ENCODE results near the gene EIF4H.

Gene EIF4H

GRCh38 chr7:74220229-74220628 lies 46.1 kb downstream of the EIF4H start:
- Histone ChIP-seq H4K20me1 (ENCODE audit: insufficient read depth, low read length) (no peaks in the 10 kb centered on the region), H3K27me3 (ENCODE audit: insufficient read depth, low read length) (no peaks in the 10 kb centered on the region), H3F3A (ENCODE audit: insufficient read depth, low read length) (no peaks in the 10 kb centered on the region), H3K9me2 (ENCODE audit: low read depth, low read length) (no peaks in the 10 kb centered on the region), H3K79me2 (ENCODE audit: insufficient read depth, low read length) (no peaks in the 10 kb centered on the region), H2AFZ (ENCODE audit: low read length) (no peak overlapping the region), H3K9me3 (ENCODE audit: low read length) (no peaks in the 10 kb centered on the region), H3K36me3 (ENCODE audit: insufficient read depth, low read length) (peaks cover 24% of the 10 kb centered on the region), H3K4me3 (ENCODE audit: low read depth, low read length, poor library complexity, severe bottlenecking) (no peak overlapping the region), H3K4me1 (ENCODE audit: insufficient read depth, low read length, severe bottlenecking) (peaks cover 28% of the 10 kb centered on the region), H3K27ac (ENCODE audit: low read depth, low read length, poor library complexity, severe bottlenecking) (no peak overlapping the region), H3K9ac (ENCODE audit: low read length) (no peak overlapping the region), H3K4me2 (ENCODE audit: low read length) (no peak overlapping the region)
- TF ChIP-seq EZH2 (IDR thresholded peaks at IDR 0.05; ENCODE audit: borderline replicate concordance, low read length) (no peak), CTCF (IDR thresholded peaks at IDR 0.05; ENCODE audit: low read length) (no peak)

- Histone ChIP-seq H3K27me3 (ENCODE audit: insufficient read depth, low read length) (no peaks in the 10 kb centered on the region), H3K9ac (ENCODE audit: low read length) (no peak overlapping the region), H3K36me3 (ENCODE audit: insufficient read depth, low read length) (peaks cover 37% of the 10 kb centered on the region), H3K4me1 (ENCODE audit: insufficient read depth, low read length, severe bottlenecking) (peaks cover 13% of the 10 kb centered on the region), H3K79me2 (ENCODE audit: insufficient read depth, low read length) (no peaks in the 10 kb centered on the region), H2AFZ (ENCODE audit: low read length) (no peak overlapping the region), H3K4me2 (ENCODE audit: low read length) (no peak overlapping the region), H3K9me2 (ENCODE audit: low read depth, low read length) (no peaks in the 10 kb centered on the region), H4K20me1 (ENCODE audit: insufficient read depth, low read length) (no peaks in the 10 kb centered on the region), H3K9me3 (ENCODE audit: low read length) (no peaks in the 10 kb centered on the region), H3K27ac (ENCODE audit: low read depth, low read length, poor library complexity, severe bottlenecking) (no peak overlapping the region), H3F3A (ENCODE audit: insufficient read depth, low read length) (no peaks in the 10 kb centered on the region), H3K4me3 (ENCODE audit: low read depth, low read length, poor library complexity, severe bottlenecking) (no peak overlapping the region)
- TF ChIP-seq CTCF (IDR thresholded peaks at IDR 0.05; ENCODE audit: low read length) (no peak), EZH2 (IDR thresholded peaks at IDR 0.05; ENCODE audit: borderline replicate concordance, low read length) (no peak)
Measured at GRCh38 chr7:74221713-74222112, 47.6 kb downstream of the EIF4H start.

GRCh38 chr7:74222851-74223710 lies 48.9 kb downstream of the EIF4H start:
- H3K9ac ChIP-seq (ENCODE audit: low read length), result no peak overlapping the region
- no peaks in the 10 kb centered on the region for H4K20me1 ChIP-seq (ENCODE audit: insufficient read depth, low read length)
- no peaks in the 10 kb centered on the region for H3K27me3 ChIP-seq (ENCODE audit: insufficient read depth, low read length)
- TF ChIP-seq EZH2 (IDR thresholded peaks at IDR 0.05; ENCODE audit: borderline replicate concordance, low read length), result no peak
- TF ChIP-seq CTCF (IDR thresholded peaks at IDR 0.05; ENCODE audit: low read length), result no peak
- H3K4me1 ChIP-seq (ENCODE audit: insufficient read depth, low read length, severe bottlenecking), result no peaks in the 10 kb centered on the region
- H3K4me2 ChIP-seq (ENCODE audit: low read length), result no peak overlapping the region
- peaks cover 41% of the 10 kb centered on the region for H3K36me3 ChIP-seq (ENCODE audit: insufficient read depth, low read length)
- no peaks in the 10 kb centered on the region for H3K9me2 ChIP-seq (ENCODE audit: low read depth, low read length)
- no peak overlapping the region for H3K4me3 ChIP-seq (ENCODE audit: low read depth, low read length, poor library complexity, severe bottlenecking)
- H3K9me3 ChIP-seq (ENCODE audit: low read length), result no peaks in the 10 kb centered on the region
- H3F3A ChIP-seq (ENCODE audit: insufficient read depth, low read length), result no peaks in the 10 kb centered on the region
- H3K27ac ChIP-seq (ENCODE audit: low read depth, low read length, poor library complexity, severe bottlenecking), result peak overlapping the region; percentile 33
- no peaks in the 10 kb centered on the region for H3K79me2 ChIP-seq (ENCODE audit: insufficient read depth, low read length)
- no peak overlapping the region for H2AFZ ChIP-seq (ENCODE audit: low read length)

Measured in OCI-LY1 (cell line).